Activated T-cell treated with anti-CD3 and anti-CD28 coated beads for 24 hours (primary cell): Measurements from ENCODE around the gene ACOXL.

Experiments
- DNase-seq: peaks from one replicate; pipeline ENCODE4 v3.0.0-alpha.2; 2020; ENCODE audit warnings: low read depth

The ACOXL gene

DNA sequence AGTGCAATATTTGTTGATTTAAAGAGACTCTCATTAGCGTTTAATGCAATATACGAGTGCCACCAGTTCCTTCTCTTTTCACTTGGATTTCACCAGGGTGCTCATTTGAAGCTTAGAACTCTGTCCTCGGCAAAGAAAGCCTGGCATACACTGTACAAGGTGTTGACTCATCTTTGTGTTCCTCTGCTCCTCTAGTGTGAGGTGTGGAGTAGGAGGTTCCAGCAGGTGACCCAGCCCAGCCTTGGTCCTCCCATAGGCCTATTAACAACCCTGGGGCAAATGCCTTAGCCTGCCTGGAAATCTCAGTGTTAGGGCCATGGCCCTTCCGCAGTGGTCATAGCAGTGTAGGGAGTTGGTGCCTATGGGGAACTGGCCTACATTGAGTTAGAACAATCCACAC lies 408.4 kb downstream of the ACOXL start:
- no peak for DNase-seq

- DNase-seq = no peak
Measured at GRCh38 chr2:111142101-111142500, 409.7 kb downstream of the ACOXL start.

DNA sequence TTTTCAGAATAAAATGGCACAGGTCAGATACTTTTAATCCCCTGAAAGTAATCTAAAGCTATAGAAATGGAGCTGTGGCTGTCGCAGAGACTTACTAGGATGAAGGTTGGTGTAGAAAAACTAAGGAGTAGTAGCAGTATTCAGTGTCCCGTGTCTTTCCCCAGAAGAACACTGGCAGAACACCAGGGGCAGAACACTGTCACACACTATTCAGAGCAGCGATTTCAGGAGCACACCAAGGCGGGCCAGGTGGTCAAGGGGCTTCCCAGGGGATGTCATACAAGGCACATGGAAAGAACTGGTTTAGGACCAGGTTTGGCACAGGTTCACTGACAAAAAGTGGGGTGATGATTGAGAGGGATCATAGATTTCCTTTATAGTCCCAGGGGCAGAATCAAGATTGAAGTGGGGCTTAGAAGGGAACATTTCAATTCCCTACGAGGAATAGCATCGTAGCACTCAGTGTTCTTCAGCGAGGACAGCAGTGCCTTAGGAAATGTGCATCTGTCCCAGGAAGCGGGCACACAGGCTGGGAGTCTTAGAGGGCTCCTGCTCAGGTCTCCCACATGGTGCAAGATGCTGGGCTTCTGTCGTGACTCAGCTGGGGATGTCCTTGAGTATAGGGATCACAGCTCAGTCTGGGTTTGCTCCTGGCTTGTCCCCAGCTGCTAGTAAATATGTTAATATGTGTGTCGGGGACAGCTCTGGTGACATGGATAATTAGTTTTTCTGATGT lies 410.9 kb downstream of the ACOXL start:
- no peak for DNase-seq

GRCh38 chr2:111143843-111144198 lies 411.4 kb downstream of the ACOXL start:
- no peak for DNase-seq

DNA sequence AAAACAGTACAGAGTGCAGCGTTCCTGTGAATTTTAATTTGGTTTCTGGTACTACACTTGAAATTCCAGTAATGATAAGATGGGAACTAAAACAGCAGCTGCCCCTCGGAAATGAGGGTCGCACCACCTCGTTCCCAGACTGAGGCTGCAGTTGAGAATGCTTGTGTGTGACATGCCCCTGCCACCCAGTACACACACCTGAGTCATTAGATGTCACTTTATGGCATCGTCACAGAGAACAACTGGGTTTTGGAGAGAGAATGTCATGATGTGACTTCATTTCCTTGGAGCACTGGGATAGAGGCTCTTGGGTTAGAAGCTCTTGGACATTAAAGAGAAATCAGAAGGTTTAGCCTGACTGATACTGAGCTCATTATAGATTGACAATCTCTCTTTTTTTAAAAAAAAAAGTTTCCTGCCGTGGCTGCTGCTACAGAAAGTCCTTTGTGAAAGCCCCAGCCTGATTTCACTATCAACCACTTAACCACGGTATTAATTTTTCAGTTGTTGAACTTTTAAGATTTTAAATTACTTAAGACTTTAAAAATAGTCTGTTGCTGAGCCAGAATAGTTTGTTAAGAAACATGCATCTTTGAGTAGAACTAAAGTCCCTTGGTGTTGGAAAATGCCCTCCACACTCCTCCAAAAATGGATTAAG lies 412.9 kb downstream of the ACOXL start:
- DNase-seq = no peak

DNA sequence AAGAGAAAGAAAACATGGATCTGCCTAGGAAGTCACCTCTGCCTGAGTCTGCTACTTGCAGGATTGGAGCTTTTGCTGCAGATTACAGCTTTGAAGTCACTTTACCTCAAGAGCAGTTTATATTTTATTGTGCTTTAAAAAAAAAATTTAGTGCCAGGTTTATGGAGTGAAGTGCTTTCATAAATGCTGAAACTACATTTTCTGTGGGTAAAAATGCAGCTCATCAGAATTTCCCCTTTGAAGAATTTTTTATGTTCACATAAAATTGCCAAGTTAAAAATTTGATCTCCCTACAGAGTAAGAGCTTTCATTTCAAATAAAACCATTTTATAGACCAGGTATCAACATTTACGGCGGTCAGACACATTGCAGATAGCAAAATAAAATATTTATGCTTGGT lies 413.6 kb downstream of the ACOXL start:
- no peak for DNase-seq

DNA sequence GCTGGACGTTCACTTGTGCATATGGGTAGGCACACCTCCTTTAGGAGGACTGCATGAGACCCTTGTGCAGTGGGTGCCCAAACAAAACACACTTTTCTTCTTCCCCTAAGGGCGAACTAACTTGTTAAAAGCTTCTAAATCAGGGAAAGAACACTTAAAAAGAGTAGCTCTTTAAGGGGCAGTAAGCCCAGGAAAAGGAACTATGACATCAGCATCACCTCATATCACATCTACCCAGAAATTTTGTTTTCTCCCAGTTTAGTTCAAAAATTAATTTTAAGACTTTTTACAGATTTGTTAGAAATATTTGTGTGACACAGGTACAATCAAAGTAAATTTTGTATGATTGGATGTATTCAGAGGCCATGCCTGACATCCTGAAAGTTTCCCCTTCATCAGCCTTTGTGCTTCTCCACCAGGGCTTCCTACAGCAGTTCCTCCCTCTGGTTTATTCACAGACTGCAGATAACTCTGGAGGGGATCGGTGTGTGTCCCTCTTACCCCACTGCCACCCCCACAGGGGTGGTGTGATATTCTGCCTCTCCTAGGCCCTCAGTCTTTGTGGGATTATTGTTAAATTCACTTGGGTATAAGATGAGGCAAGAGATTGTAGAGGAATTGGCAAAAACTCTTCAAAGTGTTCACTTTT lies 416.0 kb downstream of the ACOXL start:
- DNase-seq = no peak

DNA sequence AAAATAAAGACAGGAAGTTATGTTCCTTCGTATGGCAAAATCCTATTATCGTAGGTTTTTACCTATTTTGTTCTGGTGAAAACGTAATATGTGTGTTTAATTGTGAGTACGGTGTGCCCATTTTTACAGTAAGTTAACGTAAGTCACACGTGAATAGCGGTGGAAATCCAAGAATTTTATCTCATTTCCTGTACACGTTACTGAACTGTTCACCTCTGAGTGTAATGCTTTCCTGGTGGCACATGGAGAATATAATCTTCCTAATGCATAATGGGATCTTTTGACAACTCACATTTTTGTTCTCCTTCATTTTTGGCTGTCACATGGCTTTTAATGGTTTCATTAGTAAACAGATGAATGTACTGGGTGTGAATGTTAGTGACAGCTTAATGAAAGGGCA lies 416.6 kb downstream of the ACOXL start:
- no peak for DNase-seq

GRCh38 chr2:111149882-111150455 lies 417.6 kb downstream of the ACOXL start:
- DNase-seq = no peak

GRCh38 chr2:111154758-111155157 lies 422.4 kb downstream of the ACOXL start:
- no peak for DNase-seq

GRCh38 chr2:111155610-111156009 lies 423.2 kb downstream of the ACOXL start:
- DNase-seq = no peak

GRCh38 chr2:111156529-111156928 lies 424.2 kb downstream of the ACOXL start:
- no peak for DNase-seq

- DNase-seq = no peak
Measured at GRCh38 chr2:111157071-111157661, 424.8 kb downstream of the ACOXL start.

DNA sequence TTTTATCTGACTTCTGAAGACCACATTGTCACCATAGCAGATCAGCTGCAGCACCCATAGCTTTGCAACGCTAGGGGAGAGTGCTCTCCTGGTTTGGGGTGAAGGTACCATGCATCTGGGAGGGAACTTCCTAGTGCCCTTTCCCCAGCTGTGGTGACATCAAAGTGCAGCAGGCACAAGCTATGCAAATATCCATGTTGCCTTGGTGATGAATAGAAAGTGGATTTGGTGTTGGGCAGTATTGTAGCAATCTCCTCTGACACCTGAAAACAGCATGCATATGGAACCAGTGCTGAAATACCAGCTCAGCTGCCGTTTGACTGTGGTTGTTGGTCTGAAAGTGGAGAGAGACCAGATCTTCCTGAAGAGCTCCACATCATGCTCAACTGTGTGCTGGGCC lies 425.4 kb downstream of the ACOXL start:
- DNase-seq = no peak

DNA sequence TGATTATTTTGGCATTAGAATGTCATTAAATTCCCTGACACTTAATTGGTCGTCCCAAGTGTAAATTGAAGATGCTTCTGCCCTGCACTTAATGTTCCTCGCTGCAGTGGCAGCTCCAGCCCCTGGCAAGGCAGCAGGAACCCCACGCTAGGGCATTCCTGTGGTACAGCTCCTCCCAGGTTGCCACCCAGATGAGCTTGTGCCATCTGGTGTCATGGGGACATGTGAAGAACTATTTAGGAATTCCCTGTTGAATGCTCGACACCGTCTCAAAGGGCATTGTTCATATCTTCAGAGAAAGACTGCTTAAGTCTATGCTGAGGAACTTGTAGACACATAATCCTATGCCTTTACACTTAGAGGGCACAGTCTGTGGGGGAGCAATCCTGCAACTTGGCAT lies 427.3 kb downstream of the ACOXL start:
- no peak for DNase-seq

DNA sequence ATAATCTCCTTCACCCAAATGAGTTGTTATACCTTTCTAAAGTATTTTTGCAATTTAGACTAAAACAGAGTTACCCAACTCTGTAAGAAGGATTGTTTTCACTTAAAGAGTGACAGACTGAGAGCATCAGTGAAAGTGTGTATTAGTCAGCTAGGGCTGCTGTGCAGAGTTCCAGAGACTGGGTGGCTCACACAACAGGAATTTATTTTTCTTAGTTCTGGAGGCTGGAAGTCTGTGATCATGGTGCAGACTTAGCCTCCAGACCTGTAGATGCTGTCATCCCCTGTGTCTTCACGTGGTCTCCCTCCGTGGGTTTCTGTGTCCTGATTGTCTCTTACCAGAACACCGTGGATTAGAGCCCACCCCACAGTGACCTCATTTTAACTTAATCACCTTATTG lies 428.4 kb downstream of the ACOXL start:
- no peak for DNase-seq

GRCh38 chr2:111161971-111162370 lies 429.6 kb downstream of the ACOXL start:
- DNase-seq = no peak

DNA sequence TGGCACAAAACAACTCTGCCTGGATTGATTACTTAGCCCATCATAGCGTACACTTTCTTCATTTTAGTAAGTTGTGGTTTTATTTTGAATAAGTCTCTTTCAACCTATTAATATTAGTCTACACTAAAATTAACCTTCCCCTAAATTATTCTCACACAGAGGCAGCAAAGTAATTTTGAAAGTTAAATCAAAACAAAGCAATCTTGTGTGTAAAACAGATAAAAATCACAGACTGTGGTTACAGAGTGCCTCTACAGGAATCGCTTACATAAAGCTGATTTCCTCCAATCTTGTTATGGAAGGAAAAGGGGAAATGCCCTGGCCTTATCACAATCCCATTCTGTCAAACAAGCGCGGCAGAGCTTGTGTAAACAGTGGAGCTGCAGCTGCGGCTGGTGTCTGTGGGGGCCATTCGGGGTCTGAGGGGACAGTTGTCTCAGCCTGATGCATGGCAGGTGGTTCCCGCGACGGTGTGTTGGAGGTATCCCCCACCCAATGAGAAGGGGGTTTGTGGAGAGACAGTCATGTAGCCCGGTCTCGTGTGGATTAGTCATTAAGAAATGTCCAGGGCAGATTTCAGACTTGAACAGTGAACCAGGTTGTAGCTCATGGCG lies 430.5 kb downstream of the ACOXL start:
- DNase-seq = no peak

DNA sequence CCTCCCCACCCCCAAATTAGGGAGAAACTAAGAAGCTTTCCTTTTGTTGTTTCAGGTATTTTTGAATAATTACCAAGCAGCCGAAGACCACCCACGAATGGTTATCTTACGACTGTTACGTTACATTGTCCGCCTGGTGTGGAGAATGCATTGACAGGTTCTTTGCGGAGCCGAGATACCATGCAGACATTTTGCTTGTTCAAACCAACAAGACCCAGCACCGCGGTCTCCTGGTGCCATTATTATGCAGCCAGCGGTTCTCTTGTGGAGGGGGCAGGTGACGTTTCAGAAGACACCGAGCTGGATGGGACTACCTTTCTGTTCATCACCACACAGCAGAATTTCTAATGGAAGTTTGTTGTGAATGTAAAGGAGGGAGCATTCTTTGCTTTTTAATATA lies 431.7 kb downstream of the ACOXL start:
- no peak for DNase-seq

- no peak for DNase-seq
Measured at GRCh38 chr2:111165084-111165483, 432.7 kb downstream of the ACOXL start.

DNA sequence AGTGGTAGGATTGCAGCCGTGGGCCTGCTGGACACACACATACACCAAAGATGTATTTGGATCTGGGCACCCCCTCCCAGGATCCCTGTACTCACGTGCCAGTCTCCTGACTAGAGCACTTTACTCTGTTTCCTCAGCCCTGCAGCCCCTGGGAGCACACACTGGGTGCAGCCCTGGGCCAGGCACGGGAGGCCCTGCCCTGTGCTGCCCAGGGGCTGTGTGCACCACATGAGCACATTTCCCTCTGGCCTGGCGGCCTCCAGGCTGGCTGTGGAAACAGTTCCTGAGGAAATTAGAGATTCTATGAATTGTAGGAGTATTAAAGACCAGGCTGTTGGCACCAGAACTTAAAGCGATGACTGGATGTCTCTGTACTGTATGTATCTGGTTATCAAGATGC lies 433.7 kb downstream of the ACOXL start:
- no peak for DNase-seq
